CD4-positive, alpha-beta T cell (primary cell): ENCODE results near the gene GRID2. TPM values are rescaled to one million over a fixed set of nuclear protein-coding genes. Genes with fewer than 3 reads are reported as not detected.

Experiments
- ATAC-seq: fragments of 200-7000 bp; cut with Tn5 transposase; one replicate; pipeline ENCODE4 v1.10.0; 2022; ENCODE audit warnings: mild to moderate bottlenecking; ENCODE audit not compliant: poor library complexity
- CTCF ChIA-PET: fragments of 350-600 bp; sonication (Branson Sonifier 250); formaldehyde crosslinking; loops from one replicate; lab custom pipeline; 2021; ENCODE audit warnings: antibody characterized with exemption, inconsistent platforms; lab: Charles Lee
- POLR2A ChIA-PET: fragments of 350-600 bp; sonication (Branson Sonifier 250); formaldehyde crosslinking; loops from one replicate; lab custom pipeline; 2021; ENCODE audit warnings: antibody characterized with exemption, inconsistent platforms; lab: Charles Lee
- DNase-seq, 14 experiments: peaks; one replicate each; pipeline ENCODE4 v3.0.0-alpha.2; 2013 to 2020; ENCODE audit warnings: mixed read lengths in 2 of 14
- H3K27ac ChIP-seq, 2 donors: one replicate each; pipeline versions ENCODE4 v1.5.1 to v1.7.0; 2013; ENCODE audit warnings: low read length in 2 of 2, low read depth in 1 of 2, mild to moderate bottlenecking in 1 of 2
- H3K27me3 ChIP-seq, 2 experiments: 1 replicate in 1 of 2; 2 replicates in 1 of 2; pipeline versions ENCODE4 v1.6.1 to v1.7.0; 2013; ENCODE audit warnings: low read length in 2 of 2, control low read depth in 1 of 2, mild to moderate bottlenecking in 1 of 2, moderate library complexity in 1 of 2; ENCODE audit not compliant: insufficient read depth in 2 of 2, control insufficient read depth in 1 of 2
- H3K36me3 ChIP-seq: one replicate; pipeline ENCODE4 v1.6.1; 2013; ENCODE audit warnings: low read length, control low read depth; ENCODE audit not compliant: insufficient read depth
- H3K4me1 ChIP-seq: one replicate; pipeline ENCODE4 v1.6.1; 2013; ENCODE audit warnings: low read length, control low read depth; ENCODE audit not compliant: insufficient read depth
- H3K4me3 ChIP-seq: one replicate; pipeline ENCODE4 v1.5.1; 2013; ENCODE audit warnings: mild to moderate bottlenecking, low read length, moderate library complexity
- H3K9me3 ChIP-seq, 2 experiments: 1 replicate in 1 of 2; 2 replicates in 1 of 2; pipeline versions ENCODE4 v1.6.1 to v1.7.0; 2013; ENCODE audit warnings: low read length in 2 of 2, mild to moderate bottlenecking in 2 of 2, control low read depth in 1 of 2, moderate library complexity in 1 of 2; ENCODE audit not compliant: control insufficient read depth in 1 of 2, insufficient read depth in 1 of 2
- H3K27ac Mint-ChIP-seq: one replicate; pipeline ENCODE4 v1.8.0; 2020; ENCODE audit warnings: mixed read lengths
- H3K27me3 Mint-ChIP-seq: one replicate; pipeline ENCODE4 v1.8.0; 2021; ENCODE audit warnings: mixed read lengths
- H3K36me3 Mint-ChIP-seq: one replicate; pipeline ENCODE4 v1.8.0; 2021; ENCODE audit warnings: low read depth, mixed read lengths
- H3K4me1 Mint-ChIP-seq: one replicate; pipeline ENCODE4 v1.8.0; 2021; ENCODE audit warnings: low read depth, mixed read lengths
- H3K4me3 Mint-ChIP-seq: one replicate; pipeline ENCODE4 v1.8.0; 2020; ENCODE audit warnings: mild to moderate bottlenecking, mixed read lengths
- H3K9me3 Mint-ChIP-seq: one replicate; pipeline ENCODE4 v1.8.0; 2020; ENCODE audit warnings: mixed read lengths
- intact Hi-C, 2 experiments: fragments of 100-400 bp; cut with DNase I in 1 of 2; cut with micrococcal nuclease in 1 of 2; formaldehyde crosslinking; loops; one replicate each; pipeline versions ENCODE4 v1.15.1 to v1.9.0; 2023 to 2025; cut with DNase I, micrococcal nuclease
- total RNA-seq, 174 experiments: library from RNA in 2 of 174; stranded (reverse) in 2 of 174; gene quantifications; one replicate each; pipeline ENCODE4 v1.2.3 and lab custom pipeline; 2021 to 2026
- TF ChIP-seq, protein P1 (sequence below): fragments of 200-600 bp; IDR thresholded peaks from one replicate; pipeline ENCODE4 v1.8.0; 2022; ENCODE audit warnings: antibody characterized with exemption, mild to moderate bottlenecking

GRID2 gene
- total RNA-seq, 2 experiments from 2014 or later = not detected

DNA sequence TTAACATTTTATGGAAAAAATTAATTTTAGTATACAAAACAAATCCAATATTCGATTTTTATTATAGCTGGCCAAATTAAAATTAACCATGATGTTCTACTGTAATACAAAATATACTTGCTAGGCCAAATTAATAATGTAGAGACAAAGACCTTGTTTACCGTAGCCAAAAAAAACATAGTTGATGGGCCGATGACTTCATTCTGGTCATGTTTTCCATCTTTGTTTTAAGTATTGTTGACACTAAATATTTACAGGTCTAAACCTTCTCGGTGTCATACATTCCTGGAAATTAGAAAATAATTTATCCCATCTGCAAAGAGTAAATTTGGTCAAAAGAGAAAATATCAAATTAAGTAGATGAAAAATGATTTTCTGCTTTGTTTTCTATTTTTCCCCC is 698.5 kb downstream of the GRID2 start:
- no peaks in the 10 kb centered on the region for H3K9me3 ChIP-seq
- Mint-ChIP-seq H3K4me1 (no peaks in the 10 kb centered on the region), H3K4me3 (no peak overlapping the region), H3K27ac (no peak overlapping the region), H3K36me3 (no peaks in the 10 kb centered on the region), H3K27me3 (no peaks in the 10 kb centered on the region), H3K9me3 (peaks cover 1% of the 10 kb centered on the region)
- intact Hi-C loops = no loop called here
- CTCF ChIA-PET = no interaction called here
- POLR2A ChIA-PET = no interaction called here
- no peaks in the 10 kb centered on the region for H3K36me3 ChIP-seq
- no peaks in the 10 kb centered on the region for H3K27me3 ChIP-seq
- TF ChIP-seq, protein P1, sequence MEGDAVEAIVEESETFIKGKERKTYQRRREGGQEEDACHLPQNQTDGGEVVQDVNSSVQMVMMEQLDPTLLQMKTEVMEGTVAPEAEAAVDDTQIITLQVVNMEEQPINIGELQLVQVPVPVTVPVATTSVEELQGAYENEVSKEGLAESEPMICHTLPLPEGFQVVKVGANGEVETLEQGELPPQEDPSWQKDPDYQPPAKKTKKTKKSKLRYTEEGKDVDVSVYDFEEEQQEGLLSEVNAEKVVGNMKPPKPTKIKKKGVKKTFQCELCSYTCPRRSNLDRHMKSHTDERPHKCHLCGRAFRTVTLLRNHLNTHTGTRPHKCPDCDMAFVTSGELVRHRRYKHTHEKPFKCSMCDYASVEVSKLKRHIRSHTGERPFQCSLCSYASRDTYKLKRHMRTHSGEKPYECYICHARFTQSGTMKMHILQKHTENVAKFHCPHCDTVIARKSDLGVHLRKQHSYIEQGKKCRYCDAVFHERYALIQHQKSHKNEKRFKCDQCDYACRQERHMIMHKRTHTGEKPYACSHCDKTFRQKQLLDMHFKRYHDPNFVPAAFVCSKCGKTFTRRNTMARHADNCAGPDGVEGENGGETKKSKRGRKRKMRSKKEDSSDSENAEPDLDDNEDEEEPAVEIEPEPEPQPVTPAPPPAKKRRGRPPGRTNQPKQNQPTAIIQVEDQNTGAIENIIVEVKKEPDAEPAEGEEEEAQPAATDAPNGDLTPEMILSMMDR = no peak
- ATAC-seq = no peak
- H3K27ac ChIP-seq = no peak overlapping the region
- H3K4me1 ChIP-seq = no peaks in the 10 kb centered on the region
- no peak overlapping the region for H3K4me3 ChIP-seq
- no peak for DNase-seq

DNA sequence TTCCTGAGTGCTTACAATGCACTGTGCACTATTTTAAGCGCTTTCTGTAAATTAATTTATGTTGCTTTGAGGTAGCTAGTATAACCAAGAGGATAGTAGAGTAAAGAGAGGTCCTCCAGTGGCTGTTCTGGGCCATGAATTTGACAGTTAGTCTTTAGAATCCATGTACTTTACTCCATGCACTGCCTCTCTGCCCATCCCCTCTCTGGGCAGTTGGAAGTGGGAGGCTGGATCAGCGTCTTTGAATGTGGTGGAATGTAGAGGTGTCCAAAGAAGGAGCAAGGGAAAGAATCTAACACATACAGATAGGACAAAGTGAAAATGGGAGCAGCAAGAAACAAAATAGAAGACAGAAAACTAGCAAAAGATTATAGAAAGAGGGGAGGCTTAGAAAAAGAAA is 712.6 kb downstream of the GRID2 start:
- Histone ChIP-seq H3K27ac (no peak overlapping the region), H3K4me3 (no peak overlapping the region), H3K36me3 (no peaks in the 10 kb centered on the region), H3K27me3 (no peaks in the 10 kb centered on the region), H3K4me1 (no peaks in the 10 kb centered on the region), H3K9me3 (no peaks in the 10 kb centered on the region)
- no peak for DNase-seq
- no peak for ATAC-seq
- TF ChIP-seq, protein P1 = no peak
- no peaks in the 10 kb centered on the region for H3K36me3 Mint-ChIP-seq
- H3K4me1 Mint-ChIP-seq = no peaks in the 10 kb centered on the region
- H3K4me3 Mint-ChIP-seq = no peak overlapping the region
- ChIA-PET POLR2A (no interaction called here), CTCF (no interaction called here)
- intact Hi-C loops = no loop called here
- no peak overlapping the region for H3K27ac Mint-ChIP-seq
- peaks cover 5% of the 10 kb centered on the region for H3K9me3 Mint-ChIP-seq
- H3K27me3 Mint-ChIP-seq = no peaks in the 10 kb centered on the region

DNA sequence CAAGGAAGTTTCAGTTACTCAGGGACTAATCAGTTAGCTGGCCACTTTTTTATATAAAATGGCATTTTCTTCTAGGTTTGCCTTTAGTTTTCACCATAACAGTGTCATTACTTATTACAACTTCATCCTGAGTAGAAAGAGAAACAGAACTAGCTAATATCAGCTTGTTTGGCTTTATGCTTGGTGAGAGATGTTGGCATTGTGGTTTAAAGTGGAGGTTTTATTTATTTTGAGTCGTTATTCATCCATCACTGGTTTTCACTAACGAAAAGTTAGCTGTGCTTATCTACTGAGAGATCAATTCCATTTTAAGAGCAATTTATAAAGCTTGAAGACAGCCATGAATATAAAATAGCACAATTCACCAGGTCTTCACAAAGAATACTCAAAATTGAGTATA is 714.5 kb downstream of the GRID2 start:
- no peaks in the 10 kb centered on the region for H3K4me1 ChIP-seq
- ChIA-PET POLR2A (no interaction called here), CTCF (no interaction called here)
- Mint-ChIP-seq H3K36me3 (no peaks in the 10 kb centered on the region), H3K27ac (no peak overlapping the region), H3K4me3 (no peak overlapping the region), H3K27me3 (no peaks in the 10 kb centered on the region), H3K4me1 (no peaks in the 10 kb centered on the region), H3K9me3 (peaks cover 2% of the 10 kb centered on the region)
- intact Hi-C loops = no loop called here
- H3K27me3 ChIP-seq = no peaks in the 10 kb centered on the region
- H3K9me3 ChIP-seq = no peaks in the 10 kb centered on the region
- no peak for ATAC-seq
- H3K27ac ChIP-seq = no peak overlapping the region
- no peak overlapping the region for H3K4me3 ChIP-seq
- DNase-seq = no peak
- no peaks in the 10 kb centered on the region for H3K36me3 ChIP-seq
- TF ChIP-seq, protein P1 = no peak
